Femur (tissue), 1 donor: Measurements from ENCODE around the gene HOXA10.

ENCODE experiments used
- DNase-seq: peaks from one replicate; pipeline ENCODE4 v3.0.0-alpha.2; 2017

The HOXA10 gene

DNA sequence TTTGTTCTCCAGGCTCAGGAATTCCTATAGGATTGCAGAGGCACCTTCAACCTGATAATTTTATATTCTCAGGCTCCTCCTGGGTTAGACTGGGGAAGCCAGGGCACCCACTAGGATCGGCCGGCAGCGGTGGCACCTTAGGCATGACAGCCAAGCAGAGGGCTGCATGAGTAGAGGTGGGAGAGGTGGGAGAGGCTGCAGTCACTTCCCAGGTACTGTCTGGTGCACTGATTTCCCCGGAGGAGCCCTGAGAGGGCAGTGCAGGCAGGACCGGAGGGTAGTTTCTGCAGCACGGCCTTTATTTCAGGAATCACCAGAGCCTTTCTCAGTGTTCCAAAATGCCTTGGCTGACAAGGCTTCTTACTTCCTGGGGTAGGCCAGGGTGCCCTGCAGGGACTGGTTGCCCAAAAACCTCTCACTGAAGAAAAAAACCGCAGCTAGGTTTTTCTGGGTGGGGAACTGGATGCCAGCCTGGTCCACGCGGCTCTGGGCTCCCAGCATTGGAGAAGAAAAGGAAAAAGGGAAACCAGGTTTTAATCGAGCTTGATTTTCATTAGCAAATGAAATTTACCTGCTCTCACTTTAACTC lies 29.3 kb upstream of the HOXA10 start:
- DNase-seq, result peak; percentile 11

DNA sequence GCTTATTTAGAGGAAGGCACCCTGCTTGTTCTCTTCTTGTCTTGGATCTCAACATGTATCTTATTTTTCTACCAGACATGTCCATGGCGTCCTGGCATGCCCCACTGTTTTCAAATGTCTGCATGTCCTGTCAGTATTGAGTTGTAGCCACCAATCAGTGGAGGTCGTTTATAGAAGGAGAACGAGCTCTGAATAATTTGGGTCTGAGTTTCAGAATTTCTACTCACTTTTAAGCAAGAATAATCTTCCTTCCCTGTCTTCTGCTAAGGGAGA lies 28.7 kb upstream of the HOXA10 start:
- DNase-seq, result peak; percentile 13

DNA sequence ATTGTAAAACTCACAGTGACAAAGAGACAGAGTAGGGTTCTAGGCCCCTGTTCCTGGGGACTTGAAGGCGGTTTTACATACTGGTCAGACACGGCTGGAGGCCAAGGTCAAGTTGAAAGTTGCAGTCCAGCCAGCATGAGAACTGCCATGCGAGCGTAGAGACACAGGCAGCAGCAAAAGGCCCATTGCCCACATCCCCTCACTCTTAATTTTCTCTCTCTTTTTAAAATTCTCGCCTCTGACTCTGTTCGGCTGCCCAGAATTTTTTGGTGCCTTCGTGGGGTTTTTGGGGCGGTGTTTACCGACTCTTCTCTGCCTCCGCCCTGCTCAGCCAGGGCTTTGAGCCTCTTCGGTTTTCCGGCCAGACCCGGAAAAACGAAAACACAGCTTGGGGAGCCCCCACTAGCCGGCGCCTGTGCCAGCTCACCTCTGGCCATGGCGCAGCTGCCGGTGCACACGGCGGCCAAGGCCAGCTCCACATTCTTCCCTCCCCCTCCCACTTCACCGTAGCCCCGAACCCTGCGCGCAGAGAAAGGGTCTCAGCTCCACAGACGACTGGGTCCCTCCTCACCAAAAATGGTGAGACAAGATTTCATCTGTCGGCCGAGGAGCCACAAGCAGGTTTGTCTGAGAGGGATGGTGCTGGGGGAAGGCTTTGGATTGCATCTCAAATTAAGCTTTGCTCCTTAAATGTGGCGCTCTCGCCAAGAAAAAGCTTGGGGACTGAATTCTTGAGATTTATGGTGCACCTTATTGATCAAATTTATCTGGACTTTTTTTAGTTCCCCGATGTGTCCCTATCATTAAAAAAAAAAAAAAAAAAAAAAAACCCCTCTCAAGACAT lies 28.1 kb upstream of the HOXA10 start:
- peak; percentile 31 for DNase-seq

DNA sequence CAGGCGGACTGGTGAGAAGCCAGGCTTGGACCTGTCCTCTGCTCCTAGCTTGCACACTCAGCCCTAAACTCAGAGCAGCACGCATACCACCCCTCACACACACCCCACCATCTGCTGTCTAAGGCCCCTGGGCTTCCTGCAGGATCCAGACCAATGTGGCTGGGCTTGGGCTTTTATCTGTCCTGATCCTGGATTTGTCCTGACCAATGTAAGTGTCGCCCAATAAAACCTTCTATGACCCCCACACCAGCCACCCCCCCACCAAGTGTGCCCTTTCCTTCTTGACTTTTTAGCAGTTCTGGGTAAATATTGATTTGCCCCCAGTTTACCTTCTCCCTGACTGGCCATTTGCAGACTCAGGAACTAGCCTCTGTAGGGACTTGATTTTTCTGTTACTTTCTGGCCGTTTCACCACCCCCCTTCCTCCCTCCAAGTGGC lies 27.5 kb upstream of the HOXA10 start:
- DNase-seq, result no peak

DNA sequence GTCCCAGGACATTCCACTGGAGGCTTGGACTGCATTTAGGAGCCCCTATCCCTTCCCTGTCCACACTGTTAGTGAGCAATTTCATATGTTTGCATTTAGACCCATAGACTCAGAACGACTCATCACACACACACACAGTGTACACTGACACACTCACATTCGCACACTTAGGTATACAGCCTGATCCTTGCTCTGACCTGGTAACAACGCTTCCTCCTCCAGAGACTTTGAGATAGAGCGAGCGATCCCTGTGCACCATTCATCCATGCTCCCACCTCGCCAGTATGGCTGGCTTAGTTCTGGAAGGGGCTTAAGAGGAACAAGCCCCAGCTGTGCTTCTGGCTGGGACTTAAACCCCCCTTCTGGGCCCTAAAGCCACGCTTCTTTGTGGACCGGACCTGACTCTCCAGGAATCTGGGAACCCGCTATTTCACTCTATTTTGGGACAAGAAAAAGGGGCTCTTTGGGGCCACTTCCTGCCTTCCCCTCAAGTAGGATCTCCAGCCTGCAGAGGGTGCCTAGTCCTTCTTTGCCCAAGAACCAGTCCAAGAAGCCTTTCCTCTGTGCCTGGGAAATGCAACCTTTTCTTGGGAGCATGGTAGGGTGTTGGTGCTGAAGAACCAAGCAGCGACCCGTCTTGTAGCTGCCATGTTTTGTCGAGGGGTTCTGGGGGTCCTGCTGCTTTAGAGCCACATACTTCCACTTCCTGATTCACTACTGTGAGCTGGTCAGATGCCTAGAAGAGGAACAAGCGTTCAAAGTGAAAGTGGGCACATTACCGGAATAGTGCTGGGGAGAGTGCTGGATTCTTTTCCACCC lies 26.9 kb upstream of the HOXA10 start:
- peak; percentile 26 for DNase-seq

DNA sequence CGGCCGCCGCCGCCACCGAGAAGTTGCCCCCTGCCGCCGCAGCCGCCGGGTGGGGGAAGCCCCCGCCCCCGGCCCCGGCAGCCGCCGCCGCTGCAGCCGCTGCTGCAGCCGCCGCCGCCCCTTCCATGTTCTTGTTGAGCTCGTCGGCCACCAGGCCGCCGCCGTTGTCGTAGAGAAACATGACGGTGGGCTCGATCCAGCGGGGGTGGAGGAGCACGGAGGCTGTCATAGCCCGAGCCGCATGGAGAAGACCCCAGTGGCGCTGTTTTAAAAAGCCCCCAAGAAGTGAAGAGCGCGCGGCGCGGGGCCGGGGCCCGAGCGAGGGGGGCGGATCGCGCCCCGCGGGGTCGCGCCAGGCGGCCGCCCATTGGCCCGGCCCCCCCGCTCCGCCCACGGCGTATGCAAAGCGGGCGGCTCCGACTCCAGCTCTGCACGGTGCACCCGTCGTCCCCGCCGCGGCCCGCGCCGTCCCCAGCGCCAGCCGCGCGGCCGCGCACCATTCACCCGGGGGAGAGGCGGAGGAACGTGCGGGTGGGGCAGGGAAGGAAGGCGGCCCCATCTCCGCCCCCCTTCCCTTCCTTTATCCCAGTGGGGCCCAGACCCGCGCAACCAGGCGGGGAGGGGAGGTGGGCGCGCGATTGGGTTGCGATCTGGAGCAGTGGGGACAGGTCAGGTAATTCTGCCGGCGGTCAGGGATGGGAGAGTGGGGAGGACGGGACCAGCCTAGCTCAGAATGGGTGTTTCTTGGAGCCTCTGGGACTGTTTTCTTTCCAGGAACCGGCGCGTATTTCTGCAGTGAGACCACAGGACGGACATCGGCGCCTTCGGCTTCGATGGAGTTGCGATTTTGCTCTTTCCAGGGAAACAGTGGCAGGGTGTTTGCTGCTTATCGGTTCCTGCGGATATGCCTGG lies 26.0 kb upstream of the HOXA10 start, which contains the start of gene HOXA13:
Gene HOXA13 (minus strand): TSS at position 243 of the 912 bp plus-strand sequence. CDS start 14 bp downstream, at position 229.
- DNase-seq, result peak; percentile 71

DNA sequence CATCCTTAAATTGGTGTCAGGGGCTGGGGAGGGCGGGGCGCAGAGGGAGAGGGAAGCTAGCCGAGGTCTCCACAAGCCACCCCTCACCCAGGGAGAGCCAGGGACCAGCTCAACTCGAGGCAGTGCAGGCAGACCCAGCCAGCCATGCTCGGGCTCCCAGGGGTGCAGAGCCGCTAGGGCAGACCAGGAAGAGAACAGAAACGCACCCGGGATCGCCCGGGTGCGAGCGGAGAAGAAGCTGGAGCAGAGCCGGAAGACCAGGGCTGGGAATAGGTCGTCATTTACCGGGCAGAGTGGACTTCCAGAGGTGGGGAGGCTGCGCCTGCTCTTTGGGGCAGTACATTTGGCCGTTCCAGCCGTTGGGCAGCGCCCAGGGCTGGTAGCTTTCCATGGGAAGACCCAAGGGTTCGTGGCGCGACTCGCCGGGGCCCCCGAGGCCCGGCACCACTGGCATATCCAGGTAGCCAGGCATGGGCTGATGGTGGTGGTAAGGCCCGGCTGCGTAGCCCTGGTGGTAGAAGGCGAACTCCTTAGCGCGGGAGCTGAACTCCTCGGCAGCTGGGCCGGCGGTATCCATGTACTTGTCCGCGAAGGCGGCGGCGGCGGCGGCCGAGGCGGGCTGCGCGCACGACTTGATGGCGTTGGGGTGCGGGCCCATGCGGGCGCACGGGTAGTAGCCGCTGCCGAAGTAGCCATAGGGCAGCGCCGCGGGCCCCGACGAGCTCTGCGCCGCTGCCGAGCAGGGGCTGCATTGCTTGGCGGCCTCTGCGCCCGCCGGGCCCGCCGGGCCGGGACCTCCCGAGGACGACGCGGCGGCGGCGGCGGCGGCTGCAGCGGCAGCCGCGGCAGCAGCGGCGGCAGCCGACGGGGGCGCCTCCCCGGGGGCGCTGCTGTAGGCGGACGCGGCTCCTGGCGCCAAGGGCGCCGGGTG lies 25.0 kb upstream of the HOXA10 start:
- DNase-seq, result peak; percentile 39

DNA sequence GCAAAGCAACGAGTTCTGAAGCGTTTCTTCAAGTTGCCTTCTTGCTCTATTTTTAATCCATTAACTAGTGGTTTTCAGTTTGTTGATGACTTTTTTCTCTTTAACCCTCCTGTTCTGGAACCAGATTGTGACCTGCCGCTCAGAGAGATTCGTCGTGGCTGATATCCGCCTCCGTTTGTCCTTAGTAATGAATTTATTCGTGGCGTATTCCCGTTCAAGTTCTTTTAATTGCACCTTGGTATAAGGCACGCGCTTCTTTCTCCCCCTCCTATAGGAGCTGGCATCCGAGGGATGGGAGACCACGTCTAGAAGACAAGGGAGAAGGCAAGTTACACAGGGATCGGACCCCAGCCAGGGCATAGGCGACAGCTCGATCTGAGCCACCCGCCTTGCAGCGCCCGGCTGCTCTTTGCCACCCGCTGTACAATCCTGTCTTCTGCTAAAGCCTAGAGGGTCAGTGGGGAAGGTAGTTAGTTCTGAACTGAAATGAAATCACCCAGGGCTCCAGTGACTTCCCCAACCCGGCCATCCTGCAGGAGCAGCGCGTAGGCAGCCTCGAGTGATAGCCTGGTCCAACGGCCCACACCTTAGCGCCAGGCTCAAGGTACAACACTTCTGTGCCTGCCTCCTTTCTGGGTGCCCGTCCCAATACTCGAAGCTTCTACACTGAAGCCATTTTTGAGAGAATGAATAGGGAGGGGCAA lies 24.2 kb upstream of the HOXA10 start:
- DNase-seq, result peak; percentile 26

DNA sequence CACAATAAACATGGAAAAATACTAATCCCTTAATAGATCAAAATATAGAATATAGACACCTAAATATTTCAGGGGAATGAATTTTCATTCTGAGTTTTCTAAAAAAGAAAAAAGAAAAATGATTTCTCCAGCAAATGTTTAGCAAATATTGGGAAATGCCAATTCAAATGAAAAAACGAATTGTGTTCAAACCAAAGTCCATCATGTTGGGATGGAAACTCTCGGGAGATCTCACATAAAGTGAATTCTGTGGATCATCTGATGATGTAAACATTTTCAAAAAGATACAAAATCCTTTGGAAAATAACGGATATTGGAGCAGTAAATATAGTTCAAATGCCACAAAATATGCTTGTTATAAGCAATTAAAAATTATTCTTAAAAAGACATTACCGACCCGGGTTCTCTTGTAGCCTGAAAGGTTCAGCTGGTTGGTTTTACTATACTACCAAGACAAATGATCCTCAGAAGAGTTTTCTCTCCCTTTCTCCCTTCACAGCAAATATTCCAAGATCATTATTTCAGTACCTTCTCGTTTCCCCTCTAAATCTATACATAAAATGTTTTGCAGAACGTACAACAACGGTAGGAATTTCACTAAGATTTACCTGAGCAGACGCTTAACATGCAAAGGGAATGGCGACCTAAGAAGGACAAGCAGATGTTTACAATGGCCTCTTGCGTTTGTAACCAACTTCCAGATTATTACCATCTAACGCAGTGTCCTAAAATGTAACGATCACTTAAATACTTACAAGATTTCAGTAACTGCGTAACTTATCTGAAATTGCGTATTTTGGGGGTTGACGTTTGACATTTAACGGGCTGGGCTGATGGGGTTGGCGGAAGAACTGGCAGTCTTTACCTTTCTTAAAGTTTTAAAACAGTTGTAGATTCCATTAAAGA lies 23.3 kb upstream of the HOXA10 start:
- DNase-seq, result peak; percentile 15

DNA sequence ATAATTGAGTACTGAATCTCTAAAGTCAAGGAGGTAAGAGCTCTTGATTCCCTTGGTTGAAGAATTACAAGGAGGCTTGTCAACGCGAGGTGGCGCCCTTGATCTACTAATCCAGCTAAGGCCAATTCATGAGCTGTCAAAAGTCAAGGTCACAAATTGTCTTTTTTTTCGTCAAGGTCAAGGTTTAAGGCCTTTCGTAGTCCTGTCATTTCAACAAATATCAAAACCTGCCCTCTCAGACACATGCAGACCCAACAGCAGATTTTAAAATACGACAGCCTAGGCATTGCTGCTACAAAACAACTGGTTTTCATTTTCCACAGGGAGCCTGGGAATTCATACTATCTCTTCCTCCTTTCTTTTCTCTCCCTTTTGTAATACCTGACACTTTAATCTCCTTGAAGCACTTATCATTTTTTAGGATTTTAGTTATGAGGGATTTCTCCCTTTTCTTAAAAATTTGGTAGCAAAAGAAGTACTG lies 22.2 kb upstream of the HOXA10 start:
- DNase-seq, result peak; percentile 90

DNA sequence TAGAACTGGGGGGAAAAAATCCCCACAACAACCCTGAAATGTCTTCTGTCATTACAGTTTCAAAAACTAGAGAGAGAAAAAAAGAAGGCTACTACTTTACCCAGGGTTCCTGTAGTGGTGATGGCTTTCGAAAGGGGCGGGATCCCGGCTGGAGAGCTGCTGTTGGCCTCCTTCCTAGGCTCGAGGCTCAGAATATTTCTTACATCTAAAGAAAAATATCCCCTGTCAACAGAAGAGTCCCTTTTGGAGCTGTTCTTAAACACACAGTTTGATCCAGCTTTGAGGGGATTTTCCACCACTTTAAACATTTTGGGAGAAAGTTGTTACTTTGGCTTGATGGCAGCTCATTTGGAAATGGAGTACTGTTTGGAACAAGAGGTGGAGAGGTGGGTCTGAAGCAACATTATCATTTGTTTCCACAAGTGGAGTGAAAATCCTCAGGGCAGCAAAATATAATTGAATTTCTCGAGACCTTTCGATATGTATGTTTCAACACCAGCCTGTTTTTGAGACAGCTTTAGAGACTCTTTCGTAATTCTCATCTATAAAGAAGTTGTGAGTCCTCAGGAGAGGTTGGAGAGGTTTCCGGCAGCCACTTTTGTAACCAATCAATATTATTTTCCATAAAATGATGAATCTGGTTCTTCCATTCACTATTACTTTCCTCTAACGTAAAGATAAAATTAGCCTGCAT lies 20.7 kb upstream of the HOXA10 start:
- DNase-seq, result peak; percentile 18

DNA sequence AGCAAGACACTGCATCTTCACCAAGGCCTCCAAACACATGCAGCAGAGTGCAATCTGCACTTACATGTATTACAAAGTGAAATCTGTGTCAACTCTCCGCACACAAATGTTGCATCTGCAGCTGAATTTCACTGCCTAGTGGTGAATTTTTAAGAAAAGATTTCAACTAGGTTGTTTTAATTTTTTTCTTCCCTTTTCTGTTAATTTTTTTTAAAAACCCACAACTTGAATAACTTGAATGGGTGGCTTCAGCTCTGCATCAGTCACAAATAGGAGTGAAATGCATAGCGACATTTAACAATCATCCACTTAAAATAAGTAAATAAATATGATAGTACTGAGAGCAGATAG lies 19.9 kb upstream of the HOXA10 start:
- DNase-seq, result no peak

DNA sequence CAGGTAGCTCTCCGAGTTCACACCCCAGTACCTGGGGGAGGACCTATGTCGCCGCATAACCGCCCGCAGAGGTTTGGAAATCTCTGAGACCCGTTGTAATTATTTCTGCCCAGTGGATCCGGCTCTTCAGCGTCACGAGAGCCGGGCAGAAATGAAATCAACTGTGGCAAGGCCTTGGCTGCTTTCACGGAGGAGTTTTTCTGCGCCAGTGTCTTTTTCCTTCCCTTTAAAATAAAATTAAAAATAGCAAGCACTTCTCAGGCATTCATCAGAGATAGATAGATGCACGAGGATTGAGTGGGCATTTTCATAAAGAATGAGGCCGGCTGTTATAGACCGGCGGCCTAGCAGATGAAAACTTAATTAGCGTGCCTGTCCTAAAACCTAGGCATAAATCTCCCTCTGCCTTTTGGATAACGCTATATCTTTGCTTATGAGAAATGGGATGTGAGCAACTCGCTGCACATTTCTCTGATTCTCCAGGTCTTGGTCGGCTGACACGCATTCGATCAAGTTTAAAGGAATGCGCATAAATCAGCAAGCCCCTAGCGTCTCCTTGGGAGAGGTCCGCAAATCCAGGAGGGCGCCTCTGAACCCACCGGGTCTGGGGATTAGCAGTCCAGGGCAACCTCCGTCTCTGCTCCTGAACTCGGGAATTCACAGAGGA lies 19.3 kb upstream of the HOXA10 start:
- peak; percentile 17 for DNase-seq

DNA sequence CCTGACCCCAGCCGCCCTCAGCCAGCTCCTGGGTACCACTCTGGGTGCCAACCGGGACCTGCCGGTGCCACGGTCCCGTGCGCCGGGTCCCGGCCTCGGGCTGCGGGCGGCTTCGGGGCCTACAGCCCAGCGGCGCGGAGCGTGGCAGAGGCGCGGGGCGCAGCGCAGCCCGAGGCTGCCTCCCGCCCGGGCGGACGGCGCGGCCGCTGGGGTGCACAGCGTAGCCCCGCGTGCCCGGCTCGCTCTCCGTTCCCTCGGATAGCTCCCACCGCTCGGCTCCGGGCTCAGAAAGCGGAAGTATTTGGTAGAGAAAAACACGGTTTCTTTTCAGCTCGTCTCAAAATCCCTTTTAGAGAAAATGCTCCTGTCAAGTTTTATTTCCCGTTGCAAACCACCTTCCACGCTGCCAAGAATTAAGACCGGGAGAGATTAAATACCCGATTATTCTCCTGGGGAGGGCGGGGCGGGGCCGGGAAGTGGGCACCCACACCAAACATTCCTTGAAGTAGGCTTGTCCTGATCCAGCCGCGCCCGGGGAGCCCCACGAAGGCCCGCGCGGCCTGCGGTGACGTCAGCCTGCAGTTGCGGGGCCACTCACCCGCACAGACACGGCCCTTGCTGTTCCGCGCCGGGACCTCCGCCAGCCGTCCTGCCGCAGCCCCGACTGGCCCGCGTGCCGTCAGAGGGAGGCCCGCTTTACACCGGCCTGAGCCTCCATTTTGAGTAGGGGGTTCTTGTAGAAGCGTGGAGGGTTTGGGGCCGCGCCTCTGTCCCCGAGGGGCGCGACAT lies 18.6 kb upstream of the HOXA10 start:
- DNase-seq, result peak; percentile 60

DNA sequence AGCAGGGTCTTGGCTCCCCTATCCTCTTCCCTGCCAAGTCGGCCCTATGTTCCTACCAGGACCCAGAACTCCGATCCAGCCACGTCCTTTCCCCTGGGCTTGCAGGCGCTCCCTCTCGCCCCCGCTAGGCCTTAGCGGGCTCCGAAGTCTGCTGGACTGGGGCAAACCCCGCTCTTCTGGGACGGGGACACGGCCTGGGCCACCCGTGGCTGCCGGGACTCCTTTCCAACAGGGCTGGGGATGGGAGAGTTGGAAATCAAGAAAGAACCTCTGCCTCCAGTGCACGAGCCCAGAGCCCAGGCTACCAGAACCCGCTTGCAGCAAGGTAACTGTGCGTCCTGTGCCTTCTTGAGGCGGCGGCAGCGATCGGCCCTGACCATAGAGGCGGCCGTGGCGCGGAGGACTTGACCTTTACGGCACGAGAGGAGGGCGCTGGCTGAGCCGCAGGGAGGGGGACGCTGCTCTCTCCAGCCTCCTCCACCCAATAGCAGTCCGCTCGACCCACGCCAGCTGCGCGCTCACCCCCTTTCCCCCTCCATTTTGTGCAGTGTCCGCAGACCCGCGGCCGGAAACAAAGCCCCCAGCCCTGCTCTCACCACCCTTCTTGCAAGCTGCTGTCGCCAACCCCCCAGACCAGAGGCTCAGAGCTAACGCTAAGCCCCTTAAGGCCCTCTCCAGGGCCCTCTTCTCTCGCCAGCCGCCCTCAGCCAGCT lies 17.9 kb upstream of the HOXA10 start:
- DNase-seq, result peak; percentile 68

DNA sequence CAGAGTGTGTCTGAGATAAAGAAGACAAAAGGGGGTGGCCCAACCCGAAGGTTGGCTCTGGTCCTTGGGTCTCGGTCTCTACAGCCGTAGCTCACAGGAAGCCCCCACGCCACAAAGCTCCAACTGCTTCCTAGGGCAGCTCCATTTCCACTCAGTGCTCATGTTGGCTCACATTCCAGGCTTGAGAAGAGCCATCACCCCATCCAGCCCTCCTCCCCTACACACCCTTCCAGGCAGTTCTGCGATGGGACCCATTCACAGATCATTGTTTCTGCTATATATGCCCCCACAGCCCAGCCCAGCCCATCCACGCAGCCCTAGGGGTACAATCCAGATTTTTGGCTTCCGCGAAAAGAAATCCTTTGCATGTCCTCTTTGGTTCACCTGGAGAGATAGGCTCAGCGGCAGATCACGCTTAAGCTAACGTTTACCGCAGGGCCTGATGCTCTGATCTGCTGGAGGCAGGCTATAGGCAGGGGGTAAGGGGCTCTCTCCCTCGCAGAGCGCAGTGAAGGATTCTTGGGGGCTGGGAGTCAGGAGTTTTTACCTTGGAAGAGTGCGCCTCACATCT lies 17.1 kb upstream of the HOXA10 start:
- DNase-seq, result peak; percentile 20
